GM18517 (cell line): ENCODE results near the gene VPS52.
"Not testable (repeated sequence)": the region's sequence is repeated elsewhere in the genome, so short reads cannot be mapped to it uniquely, and the experiment has no call there.

Experiments used
- ATAC-seq: cut with Tn5 transposase; IDR thresholded peaks from one replicate; pipeline ENCODE4 v1.9.1; 2021; ENCODE audit warnings: mild to moderate bottlenecking, moderate library complexity; ENCODE audit not compliant: unreplicated experiment

VPS52 gene

DNA sequence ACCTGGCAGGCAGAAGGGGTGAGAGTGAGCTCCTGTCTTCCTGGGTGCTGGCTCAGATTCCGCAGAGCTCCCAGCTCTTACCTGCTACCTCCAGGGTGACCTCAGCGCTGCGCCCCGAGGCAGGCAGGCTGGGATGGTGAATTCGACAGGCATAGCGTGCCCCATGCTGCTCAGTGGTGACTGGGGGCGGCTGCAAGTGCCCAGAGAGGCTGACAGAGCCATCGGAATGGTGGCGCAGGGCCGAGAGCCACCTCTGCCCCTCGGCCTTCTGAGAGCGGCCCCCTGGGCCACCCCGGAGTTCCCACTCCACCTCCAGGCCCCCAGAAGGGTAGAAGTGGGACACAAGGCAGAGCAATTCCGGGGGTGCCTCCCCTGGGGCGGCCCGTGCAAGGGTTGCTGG, 32.5 kb upstream of the VPS52 start:
- no peak for ATAC-seq

DNA sequence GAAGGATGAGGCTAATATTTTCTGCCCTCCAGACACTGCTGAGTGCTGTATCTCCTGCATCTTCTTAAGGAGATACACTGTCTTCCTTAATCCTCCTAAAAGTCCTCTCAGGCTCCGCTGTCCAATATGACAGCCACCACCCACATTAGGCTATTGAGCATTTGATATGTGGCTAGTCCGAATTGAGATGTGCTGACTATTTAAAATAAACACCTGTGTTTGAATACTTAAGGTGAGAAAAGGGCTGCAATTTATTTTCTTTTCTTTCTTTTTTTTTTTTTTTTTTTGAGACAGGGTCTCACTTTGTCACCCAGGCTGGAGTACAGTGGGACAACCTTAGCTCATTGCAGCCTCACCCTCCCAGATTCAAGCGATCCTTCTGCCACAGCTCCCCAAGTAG, 30.2 kb upstream of the VPS52 start:
- ATAC-seq: no peak

DNA sequence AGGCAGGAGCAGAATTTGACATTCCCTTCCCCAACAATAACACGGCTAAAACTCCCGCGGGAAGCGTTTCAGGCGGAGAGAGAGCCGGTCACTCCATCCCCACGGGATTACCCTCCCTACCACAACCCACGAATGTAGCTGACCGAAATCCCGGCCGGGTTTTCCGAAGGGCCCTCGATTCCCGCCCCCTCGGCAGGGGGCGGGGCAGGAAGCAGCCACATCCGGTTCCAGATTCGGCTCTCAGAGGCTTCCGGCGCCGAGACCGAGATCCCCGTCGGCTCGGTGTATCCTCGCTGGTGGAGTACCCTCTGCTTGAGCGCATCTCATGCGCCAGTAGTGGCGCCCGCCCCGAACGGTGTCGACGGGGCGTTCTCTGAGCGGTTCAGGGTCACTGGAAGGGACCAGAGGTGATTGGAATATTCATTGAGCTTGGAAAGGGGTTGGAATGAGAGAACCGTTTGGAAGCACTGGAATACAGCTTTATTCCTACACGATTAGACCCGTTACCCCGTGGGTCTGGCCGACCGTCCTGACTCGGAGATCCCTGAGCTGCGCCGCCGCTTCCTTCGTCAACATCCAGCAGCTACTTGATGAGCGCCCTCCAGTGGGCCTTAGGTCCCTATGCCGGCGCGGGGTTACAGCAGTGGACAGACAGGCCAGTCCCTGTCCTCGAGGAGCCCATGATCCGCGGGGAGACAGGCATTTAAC, 27.7 kb upstream of the VPS52 start:
- ATAC-seq: peak; percentile 73

DNA sequence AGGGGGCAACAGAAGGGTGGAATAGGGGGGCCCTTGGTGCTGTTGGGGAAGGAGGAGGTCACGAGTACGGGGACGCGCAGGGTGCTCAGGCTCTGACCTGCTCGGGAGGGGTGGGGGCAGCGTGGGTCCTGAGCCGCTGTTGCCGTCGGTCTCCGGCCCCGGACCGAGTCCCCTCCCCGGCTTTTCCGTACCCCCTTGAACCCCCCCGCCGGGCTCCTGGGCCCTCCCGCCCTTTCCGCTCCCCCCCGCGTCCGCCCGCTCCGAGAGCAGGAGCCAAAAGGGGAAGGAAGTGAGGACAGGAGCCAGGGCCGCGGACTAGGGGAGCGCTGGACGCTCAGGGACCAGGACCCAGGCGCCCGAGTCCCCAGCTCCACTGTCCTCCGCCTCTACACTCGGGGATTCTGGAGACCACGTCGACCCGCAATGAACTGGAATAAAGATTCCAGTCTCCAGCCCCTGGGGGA, 27.1 kb upstream of the VPS52 start, which contains the start of gene RGL2:
Gene RGL2, minus strand, starts transcription at position 170 of the 464 bp plus-strand sequence. CDS start 332 bp downstream, outside the sequence.
- ATAC-seq: peak; percentile 21

DNA sequence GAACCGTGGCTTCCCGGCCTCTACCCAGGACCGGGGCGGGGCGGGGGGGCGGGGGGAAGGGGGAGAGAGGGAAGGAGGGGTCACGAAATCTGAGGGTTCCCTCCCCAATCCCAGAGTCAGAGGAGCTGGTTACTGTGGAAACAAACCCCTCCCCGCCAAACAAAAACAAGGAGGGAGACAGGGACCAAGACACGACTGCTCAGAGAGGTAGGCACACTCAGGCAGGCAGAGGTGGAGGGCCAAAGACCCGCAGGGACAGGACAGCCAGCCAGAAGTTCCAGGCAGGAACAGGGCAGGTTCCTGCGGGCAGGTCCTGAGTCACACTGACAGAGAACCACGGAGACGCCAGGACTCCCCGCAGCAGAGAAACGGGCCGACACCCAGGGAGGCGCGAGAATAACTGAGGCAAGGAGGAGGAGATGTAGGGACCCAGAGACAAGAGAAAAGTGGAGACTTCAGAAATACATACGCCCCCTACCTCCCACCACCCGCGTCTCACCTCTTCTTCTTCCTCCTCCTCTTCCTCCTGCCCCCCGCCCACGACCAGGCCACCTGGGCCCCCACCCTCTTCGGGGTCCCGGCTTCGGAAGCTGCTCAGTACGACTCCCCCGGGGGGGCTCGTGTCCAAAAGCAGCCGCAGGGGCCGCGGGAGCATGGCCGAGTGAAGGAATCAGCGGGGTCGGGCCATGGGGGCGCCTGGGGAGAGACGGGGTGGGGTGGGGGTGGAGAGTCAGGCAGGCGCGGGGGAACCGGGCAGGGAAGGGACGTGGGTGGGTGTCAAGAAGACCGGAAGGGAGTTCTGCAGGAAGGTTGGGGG, 26.5 kb upstream of the VPS52 start:
- ATAC-seq: no peak

DNA sequence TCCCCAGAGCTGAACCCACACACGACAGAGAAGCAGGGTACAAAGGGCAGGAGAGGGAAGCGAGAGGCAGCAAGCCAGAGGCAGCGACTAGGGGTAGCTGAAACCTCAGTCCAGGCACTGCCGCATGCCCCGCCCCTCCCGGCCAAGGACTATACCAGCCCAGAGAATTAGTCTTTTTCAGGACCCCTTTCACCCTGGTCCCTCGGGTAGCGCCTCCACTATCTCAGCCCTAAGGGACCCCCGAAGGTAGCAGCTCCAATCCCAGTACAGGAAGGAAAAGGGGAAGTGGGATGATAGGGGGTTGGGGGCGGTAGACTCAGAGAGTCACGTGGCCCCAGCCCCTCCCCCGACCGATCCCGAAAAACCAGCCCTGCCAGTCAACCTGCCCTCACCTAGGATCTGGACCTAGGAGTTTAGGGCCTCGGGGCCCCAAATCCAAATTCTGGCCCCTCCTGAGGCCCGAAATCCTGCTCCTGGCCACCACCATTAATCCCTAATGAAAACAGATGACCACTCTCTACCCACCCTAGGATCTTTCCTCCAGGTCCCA, 25.8 kb upstream of the VPS52 start:
- no peak for ATAC-seq

DNA sequence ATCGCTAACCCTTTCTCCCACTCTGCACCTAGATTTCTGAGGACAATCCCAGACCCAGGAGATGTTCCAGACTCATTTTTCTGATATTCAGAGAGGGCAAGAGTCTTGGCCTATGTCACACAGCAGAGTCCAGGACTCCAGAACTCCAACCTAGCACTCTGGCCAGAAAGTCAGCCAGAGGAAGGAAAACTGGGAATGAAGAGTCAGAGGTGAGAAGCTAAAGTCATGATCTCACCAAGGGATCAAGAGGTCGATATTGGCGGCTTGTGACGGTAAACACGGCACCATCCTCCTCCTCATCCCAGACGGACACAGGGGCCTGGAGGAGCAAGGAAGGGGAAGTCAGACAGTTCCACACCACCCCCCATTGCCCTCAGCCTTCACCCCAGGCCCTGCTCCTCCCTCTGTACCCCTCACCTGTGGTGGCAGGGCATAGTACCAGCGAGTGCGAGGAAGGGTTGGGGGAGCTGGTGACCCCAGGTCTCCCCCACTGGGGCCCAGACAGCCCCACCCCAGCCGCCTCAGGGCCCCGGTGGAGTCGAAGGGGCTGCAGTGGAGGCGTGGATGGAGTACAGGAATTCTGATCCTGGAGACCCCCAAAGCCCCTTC, 25.2 kb upstream of the VPS52 start:
- no peak for ATAC-seq

DNA sequence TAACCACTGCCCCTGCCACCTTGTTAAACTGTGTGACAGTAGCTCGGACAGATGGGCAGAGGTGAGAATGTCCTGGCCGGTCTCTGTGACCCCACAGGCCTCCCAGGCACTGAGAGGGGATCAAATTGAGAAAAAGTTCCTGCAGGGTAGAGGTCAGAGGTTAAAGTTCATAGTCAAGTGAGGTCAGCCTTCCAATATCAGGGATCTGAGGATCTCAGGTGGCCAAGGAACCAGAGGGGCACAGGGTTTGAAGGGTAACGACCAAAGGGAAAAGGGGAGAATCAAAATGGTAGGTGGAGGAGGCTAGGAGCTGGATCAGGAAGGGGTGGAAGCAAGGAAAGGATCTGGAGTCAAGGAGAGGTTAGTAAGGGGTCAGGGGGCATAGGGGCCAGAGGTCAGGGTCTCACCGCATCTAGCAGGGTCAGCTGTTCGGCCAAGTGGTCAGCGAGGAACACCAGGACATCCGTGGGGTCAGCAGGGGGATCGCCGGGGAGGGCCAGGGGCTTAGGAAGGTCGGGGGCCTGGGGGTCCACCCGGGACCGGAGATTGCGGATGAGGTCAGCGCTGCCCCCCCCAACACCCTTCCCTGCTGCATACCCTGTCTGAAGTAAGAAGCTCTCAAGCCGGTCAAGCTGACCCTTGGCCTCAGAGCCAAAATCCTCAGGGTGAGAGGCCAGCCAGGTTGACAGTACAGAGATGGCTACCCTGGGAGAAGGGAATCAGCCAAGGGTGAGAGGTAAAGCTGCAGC, 24.1 kb upstream of the VPS52 start:
- no peak for ATAC-seq

DNA sequence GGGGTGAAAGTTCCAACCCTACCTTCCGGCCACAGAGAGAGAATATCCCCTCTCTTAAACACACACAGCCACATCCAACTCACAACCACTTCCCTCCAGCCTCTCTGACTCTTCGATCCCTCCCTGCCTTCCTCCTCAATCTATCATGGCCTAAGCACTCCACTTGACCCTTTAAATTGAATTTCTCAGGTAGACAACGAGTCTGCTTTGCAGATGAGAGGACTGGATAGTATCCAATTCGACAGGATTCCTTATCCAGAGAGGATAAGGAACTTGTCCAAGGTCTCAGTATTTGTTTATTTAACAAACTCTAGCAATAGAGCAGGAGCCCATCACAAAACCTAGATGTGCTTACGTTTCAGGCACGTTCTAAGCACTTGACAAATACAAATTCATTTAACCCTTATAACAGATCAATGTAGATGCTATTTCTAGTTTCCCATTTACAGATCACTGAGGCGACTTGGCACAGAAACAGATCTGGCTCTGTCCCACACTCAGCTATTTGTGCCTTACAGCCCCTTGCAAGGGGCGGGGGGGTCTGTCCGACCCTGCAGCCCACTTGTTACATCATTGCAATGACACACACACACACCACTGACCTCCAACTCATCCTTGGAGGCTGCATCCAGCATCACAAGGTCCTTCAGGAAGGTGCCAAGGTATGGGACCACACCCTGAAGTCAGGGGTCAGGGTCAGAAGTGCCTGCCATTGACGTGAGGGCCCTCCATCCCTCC, 22.6 kb upstream of the VPS52 start:
- no peak for ATAC-seq

DNA sequence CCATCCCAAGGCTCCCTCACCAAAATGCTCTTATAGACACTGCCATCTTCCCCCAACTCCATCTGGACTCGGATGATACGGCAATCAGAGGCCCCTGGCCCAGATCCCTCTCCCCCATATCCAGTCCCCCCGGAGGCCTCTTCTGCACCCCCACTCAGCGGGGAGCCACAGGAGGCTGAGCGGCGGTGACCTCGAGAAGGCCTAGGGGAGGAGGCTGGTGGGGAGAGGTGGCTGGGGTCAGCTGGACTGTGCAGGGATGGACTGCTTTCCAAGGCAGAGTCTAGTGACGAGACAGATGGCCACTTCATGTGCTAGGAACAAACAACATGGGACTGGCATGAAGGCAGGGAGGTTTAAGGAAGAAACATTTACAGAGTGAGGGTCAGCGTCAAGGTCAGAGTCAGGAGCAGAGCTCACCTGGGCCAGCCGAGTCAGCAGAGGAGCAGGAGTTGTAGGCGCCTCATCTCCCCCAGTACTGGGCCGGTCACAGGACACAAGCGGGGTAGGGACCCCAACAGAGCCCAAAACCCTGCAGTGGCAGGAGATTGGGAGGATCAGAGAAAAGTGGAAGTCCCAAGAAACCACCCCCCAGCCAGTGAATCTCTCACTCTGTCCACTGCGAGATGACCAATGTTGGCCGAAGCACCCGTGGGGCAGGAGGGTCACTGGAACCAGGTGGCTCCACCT, 21.5 kb upstream of the VPS52 start:
- ATAC-seq: no peak

DNA sequence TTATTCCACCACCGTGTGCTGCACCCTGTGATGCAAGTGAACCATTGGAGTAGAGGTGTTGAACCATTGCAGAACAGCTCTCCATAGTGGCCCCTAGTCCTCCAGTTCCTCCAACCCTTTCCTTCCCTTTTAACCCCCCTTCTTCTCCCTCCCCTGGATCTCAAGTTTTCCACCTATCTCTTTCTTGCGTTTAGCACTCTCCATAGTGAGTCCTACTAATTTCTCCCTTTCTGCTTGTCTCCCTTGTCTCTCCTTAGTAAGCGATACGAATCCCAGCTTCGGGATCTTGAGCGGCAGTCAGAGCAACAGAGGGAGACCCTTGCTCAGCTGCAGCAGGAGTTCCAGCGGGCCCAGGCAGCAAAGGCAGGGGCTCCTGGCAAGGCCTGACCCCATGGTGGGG, 18.8 kb upstream of the VPS52 start:
- no peak for ATAC-seq

DNA sequence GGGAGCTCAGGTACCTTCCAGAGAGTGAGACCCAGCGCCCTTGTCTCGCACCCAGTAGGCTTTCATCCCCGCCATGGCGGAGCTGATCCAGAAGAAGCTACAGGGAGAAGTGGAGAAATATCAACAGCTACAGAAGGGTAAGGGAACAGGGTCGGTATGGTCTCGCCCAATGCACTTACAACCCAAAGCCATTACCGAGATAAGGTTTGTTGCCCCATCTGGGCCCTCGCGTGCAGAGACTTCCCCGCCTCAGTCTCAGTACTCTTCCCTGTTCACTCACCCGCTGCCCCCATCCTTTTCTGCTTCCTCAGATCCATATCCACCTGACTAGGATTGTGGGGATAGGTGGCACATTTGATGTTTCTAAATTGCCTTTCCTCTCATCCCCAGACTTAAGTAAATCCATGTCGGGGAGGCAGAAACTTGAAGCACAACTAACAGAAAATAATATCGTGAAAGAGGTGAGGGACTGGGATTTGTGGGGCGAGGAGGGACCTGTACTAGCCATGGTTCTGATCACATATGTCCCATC, 18.2 kb upstream of the VPS52 start:
- ATAC-seq: no peak

DNA sequence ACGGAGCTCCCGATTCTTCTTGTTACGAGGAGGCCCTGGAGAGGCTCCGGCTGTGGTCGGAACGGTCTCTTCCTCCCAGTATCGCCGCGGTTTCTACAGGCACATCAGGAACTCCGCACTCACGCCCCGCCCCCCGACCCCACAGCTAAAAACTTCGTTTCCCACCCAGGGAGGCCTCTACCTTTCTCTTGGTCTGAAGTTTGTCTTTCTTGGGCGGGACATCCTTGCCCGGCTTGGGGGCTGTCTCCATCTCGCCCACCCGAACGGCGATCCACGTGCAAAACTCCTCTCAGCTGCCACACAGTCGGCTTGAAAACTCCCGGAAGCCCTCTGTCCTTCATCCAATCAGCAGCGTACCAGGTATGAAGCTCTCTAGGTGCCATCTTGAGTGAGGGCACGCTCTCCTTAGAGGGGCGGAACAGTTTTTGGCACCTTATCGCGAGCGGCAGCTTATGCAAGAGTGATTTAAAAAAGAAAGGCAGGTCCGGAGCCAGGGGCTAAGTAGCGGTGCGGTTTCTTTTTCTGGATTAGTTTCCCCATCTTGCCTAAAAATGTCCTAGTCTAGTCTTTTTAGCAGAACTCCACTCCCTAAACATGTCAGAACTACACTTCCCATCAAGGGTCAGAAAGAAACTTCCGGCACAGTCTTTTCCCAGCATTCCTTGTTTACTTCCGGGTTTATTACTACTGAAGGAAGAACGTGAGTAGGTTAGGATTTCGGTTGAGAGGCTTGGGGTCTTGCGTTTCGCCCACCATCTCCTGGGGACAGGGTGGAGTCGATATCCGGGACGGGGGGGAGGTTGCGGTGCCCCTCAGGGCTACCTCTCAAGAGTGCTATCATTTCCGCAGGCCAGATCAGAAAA, 17.5 kb upstream of the VPS52 start, which contains the start of the genes PFDN6 and WDR46:
Gene PFDN6, plus strand, starts transcription at position 681 of the 863 bp plus-strand sequence. CDS start 256 bp downstream, outside the sequence.
Gene WDR46, minus strand, starts transcription at position 319 of the 863 bp plus-strand sequence. Its CDS starts 69 bp downstream, at position 250.
- ATAC-seq: peak; percentile 68

DNA sequence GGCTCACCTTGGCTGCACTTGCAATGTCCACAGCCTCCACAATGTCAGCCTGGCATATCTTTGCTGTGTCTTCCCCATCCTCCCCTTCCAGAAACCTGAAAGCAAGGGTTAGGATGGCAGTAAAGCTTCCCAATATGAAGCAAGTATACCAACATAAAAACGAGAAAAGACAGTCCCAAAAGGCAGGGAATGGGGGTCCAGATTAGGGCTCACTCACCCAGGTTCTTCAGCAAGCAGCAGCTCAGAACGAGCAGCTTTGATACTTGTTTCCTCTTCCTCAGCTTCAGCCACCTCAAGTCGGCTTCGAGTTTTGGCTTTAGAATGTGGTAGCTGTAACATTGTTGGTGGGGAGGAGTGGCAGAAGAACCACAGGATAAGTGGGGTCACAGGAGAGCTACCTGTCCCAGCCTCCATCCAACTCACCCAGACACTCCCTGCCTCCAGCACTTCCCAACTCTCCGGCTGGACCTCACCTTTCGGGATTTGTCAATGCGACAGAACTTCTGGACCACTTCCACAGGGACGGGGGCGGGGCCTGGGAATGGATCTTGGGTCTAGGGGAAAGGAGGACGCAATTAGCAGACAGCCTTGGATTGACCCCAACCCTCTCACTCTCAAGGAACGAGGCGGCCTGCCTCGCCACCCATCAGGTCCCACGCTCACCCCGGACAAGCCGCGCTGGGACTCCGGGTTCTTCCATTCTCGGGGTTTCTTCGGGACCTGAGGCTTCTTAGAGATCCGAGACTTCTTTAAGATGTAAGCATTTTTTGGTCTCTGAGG, 16.7 kb upstream of the VPS52 start:
- ATAC-seq: no peak

DNA sequence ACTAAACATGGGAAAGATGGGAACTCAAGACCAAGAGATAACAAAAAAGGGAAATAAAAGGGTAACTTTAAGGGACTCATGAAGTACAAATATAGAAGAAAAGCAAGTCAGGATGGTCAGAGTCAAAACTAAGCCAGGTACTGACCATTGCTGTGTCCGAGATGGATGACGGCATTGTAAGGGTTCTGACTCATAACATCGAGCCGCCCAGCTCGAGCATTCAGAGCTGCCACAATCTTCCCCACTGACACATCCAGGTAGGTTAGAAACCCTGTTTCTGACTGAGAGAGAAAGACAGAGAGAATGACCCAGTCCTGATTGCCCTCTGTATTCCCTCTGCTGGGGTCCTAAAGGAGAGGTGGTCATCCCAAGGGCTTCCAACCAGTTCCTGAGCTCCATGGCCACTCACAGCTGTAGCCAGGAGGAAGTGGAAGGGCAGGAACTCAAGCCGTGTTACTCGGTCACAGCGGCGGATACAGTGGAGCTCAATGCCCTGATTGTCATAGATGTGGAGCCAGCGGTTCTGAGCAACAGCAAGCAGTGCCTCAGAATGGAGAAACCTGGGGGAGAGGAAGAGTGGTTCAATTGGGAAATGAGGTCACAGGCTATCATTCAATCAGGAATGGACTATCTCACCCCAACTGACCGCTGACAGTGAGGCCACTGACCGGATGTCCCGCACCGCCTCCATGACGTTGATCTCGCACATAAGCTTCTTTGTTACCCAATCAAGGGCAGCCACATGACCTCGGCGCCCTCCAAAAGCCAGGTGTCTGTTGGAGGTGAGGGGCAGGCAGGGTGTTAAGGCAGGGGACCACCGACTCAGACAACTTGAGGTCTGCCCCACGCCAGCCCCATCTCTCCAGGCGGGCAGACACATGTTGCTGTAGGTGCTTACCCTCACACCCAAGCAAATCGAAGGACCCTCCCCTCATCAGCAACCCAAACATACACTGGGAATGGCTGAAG, 15.6 kb upstream of the VPS52 start:
- ATAC-seq: no peak

DNA sequence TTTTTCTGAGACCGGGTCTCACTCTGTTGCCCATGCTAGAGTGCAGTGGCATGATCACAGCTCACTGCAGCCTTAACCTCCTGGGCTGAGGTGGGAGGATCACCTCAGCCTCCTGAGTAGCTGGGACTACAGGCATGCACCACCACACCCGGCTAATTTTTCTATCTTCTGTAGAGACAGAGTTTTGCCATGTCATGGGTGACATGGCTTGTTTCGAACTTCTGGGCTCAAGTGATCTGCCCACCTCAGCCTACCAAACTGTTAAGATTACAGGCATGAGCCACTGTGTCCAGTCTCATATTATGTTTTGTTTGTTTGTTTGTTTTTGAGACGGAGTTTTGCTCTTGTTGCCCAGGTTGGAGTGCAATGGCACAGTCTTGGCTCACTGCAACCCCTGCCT, 13.5 kb upstream of the VPS52 start:
- ATAC-seq: not testable (repeated sequence)
